Activated CD4-positive, alpha-beta memory T cell treated with anti-CD3 and anti-CD28 coated beads, Interleukin-2, amount 10 ng/mL, durations not matched to agents 7 days and 5 days (primary cell): ENCODE measurements around the gene BRINP2. TPM values are rescaled to one million over a fixed set of nuclear protein-coding genes. Genes with fewer than 3 reads are reported as not detected.

Experiments
- CTCF ChIA-PET: fragments of 350-600 bp; sonication (Branson Sonifier 250); formaldehyde crosslinking; loops from one replicate; lab custom pipeline; 2021; ENCODE audit warnings: antibody characterized with exemption, inconsistent platforms; lab: Charles Lee
- POLR2A ChIA-PET: fragments of 350-600 bp; sonication (Branson Sonifier 250); formaldehyde crosslinking; loops from one replicate; lab custom pipeline; 2021; ENCODE audit warnings: antibody characterized with exemption; lab: Charles Lee
- DNase-seq: peaks from one replicate; pipeline ENCODE4 v3.0.0-alpha.2; 2020
- H3K27ac Mint-ChIP-seq: one replicate; pipeline ENCODE4 v1.8.0; 2021; ENCODE audit warnings: mild to moderate bottlenecking, mixed read lengths
- H3K27me3 Mint-ChIP-seq: one replicate; pipeline ENCODE4 v1.8.0; 2021; ENCODE audit warnings: mixed read lengths
- H3K36me3 Mint-ChIP-seq: one replicate; pipeline ENCODE4 v1.8.0; 2021; ENCODE audit warnings: low read depth, mixed read lengths
- H3K4me1 Mint-ChIP-seq: one replicate; pipeline ENCODE4 v1.8.0; 2021; ENCODE audit warnings: mixed read lengths
- H3K4me3 Mint-ChIP-seq: one replicate; pipeline ENCODE4 v1.8.0; 2021; ENCODE audit warnings: mild to moderate bottlenecking, mixed read lengths
- H3K9me3 Mint-ChIP-seq: one replicate; pipeline ENCODE4 v1.8.0; 2021; ENCODE audit warnings: mixed read lengths
- total RNA-seq, 2 experiments: library from RNA; stranded (reverse); gene quantifications; one replicate each; pipeline ENCODE4 v1.2.3, GENCODE V29; 2021

Gene BRINP2, protein sequence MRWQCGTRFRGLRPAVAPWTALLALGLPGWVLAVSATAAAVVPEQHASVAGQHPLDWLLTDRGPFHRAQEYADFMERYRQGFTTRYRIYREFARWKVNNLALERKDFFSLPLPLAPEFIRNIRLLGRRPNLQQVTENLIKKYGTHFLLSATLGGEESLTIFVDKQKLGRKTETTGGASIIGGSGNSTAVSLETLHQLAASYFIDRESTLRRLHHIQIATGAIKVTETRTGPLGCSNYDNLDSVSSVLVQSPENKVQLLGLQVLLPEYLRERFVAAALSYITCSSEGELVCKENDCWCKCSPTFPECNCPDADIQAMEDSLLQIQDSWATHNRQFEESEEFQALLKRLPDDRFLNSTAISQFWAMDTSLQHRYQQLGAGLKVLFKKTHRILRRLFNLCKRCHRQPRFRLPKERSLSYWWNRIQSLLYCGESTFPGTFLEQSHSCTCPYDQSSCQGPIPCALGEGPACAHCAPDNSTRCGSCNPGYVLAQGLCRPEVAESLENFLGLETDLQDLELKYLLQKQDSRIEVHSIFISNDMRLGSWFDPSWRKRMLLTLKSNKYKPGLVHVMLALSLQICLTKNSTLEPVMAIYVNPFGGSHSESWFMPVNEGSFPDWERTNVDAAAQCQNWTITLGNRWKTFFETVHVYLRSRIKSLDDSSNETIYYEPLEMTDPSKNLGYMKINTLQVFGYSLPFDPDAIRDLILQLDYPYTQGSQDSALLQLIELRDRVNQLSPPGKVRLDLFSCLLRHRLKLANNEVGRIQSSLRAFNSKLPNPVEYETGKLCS
- total RNA-seq = not detected

DNA sequence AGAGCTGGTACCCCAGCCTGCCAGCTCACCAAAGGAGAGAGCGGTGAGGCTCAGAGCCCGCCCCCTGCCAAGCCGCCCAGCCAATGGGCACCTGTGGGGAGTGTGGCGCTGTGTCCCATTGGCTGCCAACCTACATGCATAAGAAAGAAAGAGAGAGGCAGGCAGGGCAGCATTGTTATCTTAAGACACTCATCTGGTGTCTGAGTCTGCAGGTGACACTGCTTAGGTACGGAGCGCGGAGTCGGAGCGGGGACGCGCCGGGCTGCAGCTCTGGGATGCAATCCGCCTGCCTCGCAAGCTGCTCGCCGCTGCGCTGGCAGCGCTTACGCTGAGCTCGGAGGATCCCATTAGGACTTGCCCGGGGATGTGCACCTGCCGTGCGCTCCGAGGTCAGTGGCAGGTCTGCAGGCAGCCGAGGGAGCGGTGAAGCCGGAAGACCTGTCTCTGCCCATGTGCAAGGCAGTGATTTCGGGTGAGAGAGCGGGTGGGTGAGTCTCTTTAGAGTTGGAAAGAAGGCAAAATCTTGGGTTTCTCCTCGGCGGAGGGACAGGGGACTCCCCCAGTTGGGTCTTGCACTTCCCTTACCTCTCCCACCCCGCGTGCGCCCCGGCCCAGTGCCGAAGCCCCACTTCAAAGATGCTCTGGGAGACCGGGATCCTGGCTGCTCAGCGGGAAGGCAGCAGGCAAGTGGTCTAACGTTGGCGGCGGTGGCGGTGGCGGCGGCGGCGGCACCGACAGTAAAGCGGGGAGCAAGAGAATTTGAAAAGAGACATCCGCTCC is at the start of gene BRINP2:
Gene BRINP2, plus strand, starts transcription at position 203 of the 780 bp plus-strand sequence. CDS start 58,919 bp downstream, outside the sequence.
- H3K4me1 Mint-ChIP-seq = no peaks in the 10 kb centered on the region
- ChIA-PET CTCF (no interaction called here), POLR2A (no interaction called here)
- H3K9me3 Mint-ChIP-seq = no peaks in the 10 kb centered on the region
- no peak for DNase-seq
- peaks cover 9% of the 10 kb centered on the region for H3K27me3 Mint-ChIP-seq
- H3K36me3 Mint-ChIP-seq = no peaks in the 10 kb centered on the region
- no peak within 1 kb of the TSS for H3K27ac Mint-ChIP-seq
- H3K4me3 Mint-ChIP-seq = no peak within 1 kb of the TSS

DNA sequence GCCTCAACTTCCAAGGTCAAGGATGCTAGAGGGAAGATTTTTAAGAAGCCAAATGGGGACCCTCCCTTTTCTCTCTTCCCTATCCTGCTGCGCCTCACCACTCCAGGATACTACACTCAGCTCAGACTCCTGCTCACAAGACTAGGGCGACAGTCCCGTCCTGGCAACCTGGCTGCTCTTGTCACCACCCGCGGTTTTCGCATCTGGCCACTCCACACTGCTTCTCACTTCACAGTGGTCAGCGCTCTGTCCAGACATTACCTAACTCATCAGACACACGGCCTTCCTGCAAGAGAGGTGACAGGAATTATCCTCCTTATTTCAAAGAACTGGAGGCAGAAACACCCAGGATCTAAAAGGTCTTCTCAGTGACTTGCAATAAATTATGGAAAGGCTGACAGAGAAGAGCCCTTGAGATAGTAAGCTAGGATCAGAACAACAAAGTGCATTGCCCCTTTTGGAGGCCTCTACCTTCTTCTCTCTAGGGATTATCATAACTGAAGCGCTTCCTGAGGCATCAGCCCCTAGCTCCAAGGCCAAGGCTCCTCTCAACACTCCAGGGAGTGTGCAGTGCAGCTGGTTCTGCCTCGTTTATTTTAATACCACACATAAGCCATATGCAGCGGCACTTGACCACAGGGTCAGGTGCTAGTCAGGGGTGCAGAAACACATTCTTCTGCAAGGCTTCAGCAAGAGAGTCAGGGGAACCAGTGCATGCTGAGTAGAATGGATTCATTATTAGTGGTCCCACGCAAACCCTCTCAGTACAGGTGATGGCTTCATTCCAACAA is 48.1 kb upstream of the BRINP2 start:
- Mint-ChIP-seq H3K9me3 (peaks cover 2% of the 10 kb centered on the region), H3K4me3 (no peak overlapping the region), H3K27ac (no peak overlapping the region), H3K27me3 (no peaks in the 10 kb centered on the region), H3K4me1 (no peaks in the 10 kb centered on the region), H3K36me3 (no peaks in the 10 kb centered on the region)
- ChIA-PET CTCF (no interaction called here), POLR2A (no interaction called here)
- DNase-seq = no peak

DNA sequence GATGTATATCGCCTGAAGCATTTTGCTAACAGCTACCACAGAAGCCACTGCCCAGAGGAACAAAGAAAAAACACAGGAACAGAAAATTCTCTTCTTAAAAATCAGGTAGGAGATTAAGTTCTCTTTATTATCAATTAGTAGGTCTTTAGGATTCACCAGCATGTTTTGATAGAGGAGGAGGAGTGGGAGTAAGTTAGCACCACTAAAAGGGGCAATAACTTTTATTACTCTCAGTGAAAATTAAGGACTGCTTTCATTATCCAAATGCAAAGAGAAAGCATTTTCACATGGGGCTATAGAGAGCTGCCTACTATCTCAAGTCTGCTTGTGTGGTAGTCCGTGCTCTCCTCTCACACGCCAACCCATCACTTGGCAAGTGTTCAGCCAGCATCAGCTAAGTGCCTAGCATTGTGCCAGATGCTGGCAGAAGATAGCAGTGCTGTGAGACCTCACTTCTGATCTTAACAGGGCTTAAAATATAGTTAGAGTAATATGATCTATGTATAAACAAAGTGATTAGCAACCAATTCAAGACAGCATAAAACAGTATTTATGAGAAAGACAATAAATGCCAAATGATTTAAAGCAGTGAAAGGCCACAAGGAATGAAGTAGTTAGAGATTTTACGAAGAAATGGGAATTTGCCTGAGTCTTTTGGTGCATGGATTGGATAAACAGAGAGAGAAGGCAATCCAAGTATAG is 46.0 kb upstream of the BRINP2 start:
- POLR2A ChIA-PET = no interaction called here
- DNase-seq = no peak
- Mint-ChIP-seq H3K27me3 (no peaks in the 10 kb centered on the region), H3K4me1 (no peaks in the 10 kb centered on the region), H3K36me3 (no peaks in the 10 kb centered on the region), H3K27ac (no peak overlapping the region), H3K4me3 (no peak overlapping the region), H3K9me3 (peaks cover 2% of the 10 kb centered on the region)
- CTCF ChIA-PET = no interaction called here

DNA sequence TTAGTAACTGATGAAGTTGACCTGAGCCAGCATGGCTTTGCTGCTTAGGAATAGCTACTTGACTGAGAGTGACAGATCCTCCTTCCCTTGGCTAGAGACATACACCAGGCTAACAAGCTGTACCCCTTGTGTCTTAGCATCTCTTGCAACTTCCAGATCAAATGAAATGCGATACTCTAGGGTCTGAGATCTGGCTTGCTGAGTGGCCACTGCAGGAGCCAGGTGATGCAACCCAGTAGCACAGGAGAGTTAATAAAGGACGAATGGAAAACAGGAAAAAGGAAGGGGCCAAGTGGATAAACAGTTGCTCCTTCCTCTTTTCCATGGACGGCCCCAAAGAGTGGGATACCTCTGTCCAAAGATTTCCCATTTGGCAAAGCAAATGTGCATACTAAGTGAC is 44.5 kb upstream of the BRINP2 start:
- Mint-ChIP-seq H3K4me3 (no peak overlapping the region), H3K4me1 (no peaks in the 10 kb centered on the region), H3K27ac (no peak overlapping the region), H3K36me3 (no peaks in the 10 kb centered on the region), H3K27me3 (no peaks in the 10 kb centered on the region), H3K9me3 (peaks cover 2% of the 10 kb centered on the region)
- no peak for DNase-seq
- ChIA-PET POLR2A (no interaction called here), CTCF (no interaction called here)

DNA sequence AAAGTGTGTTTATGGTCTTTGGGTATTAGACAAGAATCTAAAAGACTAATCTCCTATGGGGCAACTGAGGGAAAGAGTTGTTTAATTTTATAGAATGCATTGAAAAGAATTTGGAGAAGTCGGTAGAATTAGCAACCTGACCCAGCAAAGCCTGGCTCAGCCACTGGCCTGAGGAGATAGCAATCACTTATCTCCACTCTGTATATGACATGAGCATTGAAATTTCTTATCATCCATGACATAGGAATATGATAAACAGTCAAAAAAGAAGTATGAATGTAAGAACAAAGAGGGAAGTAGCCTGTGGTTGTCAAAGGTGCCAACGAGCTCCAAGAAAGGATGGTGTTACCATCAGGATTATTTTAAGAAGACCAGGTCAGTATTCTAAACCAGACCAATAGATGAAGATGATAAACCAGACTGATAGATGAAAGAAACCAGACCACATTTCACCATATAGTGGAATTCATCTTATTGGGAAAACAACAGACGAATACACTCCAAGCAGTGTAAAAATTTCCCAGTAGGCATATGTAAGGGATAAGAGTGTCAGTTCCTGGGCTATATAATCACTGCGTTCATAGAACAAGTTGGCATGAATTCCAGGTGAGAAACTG is 42.0 kb upstream of the BRINP2 start:
- POLR2A ChIA-PET = no interaction called here
- no peaks in the 10 kb centered on the region for H3K4me1 Mint-ChIP-seq
- no peaks in the 10 kb centered on the region for H3K9me3 Mint-ChIP-seq
- H3K36me3 Mint-ChIP-seq = no peaks in the 10 kb centered on the region
- H3K27me3 Mint-ChIP-seq = no peaks in the 10 kb centered on the region
- H3K4me3 Mint-ChIP-seq = no peak overlapping the region
- no peak overlapping the region for H3K27ac Mint-ChIP-seq
- no peak for DNase-seq
- CTCF ChIA-PET = no interaction called here

DNA sequence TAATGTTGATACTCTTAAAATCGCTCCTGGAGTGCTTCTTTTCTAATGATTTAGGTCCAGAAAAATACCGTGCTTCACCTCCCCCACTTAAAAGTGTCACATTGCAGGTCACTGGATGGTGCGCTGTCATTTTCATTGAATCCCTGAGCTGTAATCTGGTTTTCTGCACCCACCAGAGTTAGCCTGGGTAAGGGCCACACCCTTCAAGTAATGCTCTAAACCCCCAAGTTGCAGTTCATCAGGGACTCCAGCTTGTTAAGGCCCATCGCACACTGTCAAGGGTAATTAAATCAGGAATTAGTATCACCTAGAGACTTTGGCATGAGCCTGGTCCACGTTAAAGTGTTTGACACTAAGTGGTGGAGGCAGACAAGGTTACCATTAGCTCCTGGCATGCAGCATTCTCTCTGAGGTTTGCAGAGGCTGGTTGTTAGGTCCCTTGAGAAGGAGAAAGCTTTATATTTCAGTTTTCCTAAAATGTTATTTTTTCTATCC is 40.3 kb upstream of the BRINP2 start:
- ChIA-PET POLR2A (no interaction called here), CTCF (no interaction called here)
- Mint-ChIP-seq H3K9me3 (no peaks in the 10 kb centered on the region), H3K27ac (no peak overlapping the region), H3K4me1 (no peaks in the 10 kb centered on the region), H3K4me3 (no peak overlapping the region), H3K36me3 (no peaks in the 10 kb centered on the region), H3K27me3 (no peaks in the 10 kb centered on the region)
- no peak for DNase-seq

DNA sequence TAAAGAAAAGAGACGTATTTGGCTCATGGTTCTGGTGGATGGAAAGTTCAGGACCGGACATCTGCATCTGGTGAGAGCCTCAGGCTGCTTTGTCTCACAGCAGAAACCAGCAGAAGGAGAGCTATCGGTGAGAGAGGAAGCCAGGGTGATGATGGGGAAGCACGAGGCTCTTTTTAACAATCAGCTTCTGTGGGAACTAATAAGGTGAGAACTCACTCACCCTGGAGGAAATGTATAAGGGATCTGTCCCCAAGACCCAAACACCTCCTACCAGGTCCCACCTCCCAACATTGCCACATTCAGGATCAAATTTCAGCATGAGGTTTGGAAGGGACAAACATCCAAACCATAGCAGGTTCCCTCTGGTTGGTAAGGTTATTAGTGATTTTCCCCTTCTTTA is 39.0 kb upstream of the BRINP2 start:
- Mint-ChIP-seq H3K27me3 (no peaks in the 10 kb centered on the region), H3K4me3 (no peak overlapping the region), H3K36me3 (no peaks in the 10 kb centered on the region), H3K9me3 (no peaks in the 10 kb centered on the region), H3K4me1 (no peaks in the 10 kb centered on the region), H3K27ac (no peak overlapping the region)
- DNase-seq = no peak
- CTCF ChIA-PET = no interaction called here
- POLR2A ChIA-PET = no interaction called here

DNA sequence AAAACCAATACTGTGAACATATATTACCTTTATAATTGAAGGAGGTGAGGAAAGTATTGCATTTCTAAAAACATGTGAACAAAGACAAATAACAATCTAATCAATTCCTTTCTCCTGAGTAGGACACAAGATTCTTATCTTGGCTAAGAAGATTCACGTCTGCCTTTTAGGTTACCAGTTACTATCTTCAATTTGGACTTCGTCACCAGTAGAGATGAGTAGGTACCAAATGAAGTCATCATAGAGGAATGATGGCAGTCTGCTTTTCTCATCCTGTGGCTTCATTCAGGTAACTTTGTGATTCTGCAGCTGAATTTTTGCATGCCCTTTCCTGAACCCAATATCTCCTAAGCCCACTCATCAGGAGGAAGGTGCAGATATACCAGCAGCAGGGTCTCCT is 38.6 kb upstream of the BRINP2 start:
- Mint-ChIP-seq H3K27ac (no peak overlapping the region), H3K9me3 (no peaks in the 10 kb centered on the region), H3K4me3 (no peak overlapping the region), H3K36me3 (no peaks in the 10 kb centered on the region), H3K27me3 (no peaks in the 10 kb centered on the region), H3K4me1 (no peaks in the 10 kb centered on the region)
- no peak for DNase-seq
- ChIA-PET CTCF (no interaction called here), POLR2A (no interaction called here)

DNA sequence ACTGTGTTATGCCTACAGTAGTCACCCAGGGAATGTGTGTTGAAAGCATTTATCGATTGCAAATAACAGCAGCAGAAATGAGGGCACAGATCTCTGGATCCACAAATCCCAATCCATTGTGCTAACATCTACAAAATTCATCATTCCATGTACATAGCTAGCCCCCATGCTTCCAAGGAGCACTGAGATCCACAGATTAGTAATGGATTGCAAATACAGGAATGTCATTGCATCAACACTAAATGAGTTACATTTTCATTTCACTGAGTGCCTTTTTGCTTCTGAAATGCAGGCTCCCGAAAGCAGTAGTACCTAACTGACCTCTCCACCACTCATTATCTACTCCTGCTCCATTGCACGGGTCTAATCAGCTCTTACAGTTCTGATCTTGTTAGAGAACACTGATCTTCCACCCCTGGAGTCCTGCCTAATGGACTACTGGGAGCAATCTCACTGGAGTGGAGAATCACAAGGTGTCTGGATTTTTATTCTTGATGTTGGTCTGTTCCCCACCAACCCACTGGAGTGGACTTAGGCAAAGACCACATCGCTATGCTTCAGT is 36.7 kb upstream of the BRINP2 start:
- Mint-ChIP-seq H3K36me3 (no peaks in the 10 kb centered on the region), H3K27ac (no peak overlapping the region), H3K9me3 (no peaks in the 10 kb centered on the region), H3K4me1 (no peaks in the 10 kb centered on the region), H3K27me3 (no peaks in the 10 kb centered on the region), H3K4me3 (no peak overlapping the region)
- ChIA-PET POLR2A (no interaction called here), CTCF (no interaction called here)
- no peak for DNase-seq

DNA sequence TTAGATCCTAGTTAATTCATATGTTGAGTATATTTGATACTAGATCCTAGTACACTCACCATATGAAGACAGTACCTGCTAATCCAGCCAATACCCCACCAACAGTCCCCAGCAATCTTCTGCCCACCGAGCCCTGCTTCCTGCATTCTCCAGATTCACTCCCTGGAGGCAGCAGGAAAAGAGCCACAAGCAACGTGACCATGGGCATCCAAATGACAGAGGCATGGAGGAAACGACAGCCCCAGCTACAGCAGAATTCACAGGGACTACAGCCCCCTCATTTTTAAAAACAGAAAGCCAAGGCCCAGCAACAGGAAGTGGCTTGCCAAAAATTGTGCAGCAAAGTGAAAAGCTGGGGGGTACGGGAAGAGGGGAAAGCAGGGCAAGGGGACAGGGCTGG is 35.5 kb upstream of the BRINP2 start:
- Mint-ChIP-seq H3K27ac (no peak overlapping the region), H3K27me3 (no peaks in the 10 kb centered on the region), H3K4me3 (no peak overlapping the region), H3K36me3 (no peaks in the 10 kb centered on the region), H3K4me1 (no peaks in the 10 kb centered on the region), H3K9me3 (no peaks in the 10 kb centered on the region)
- ChIA-PET POLR2A (no interaction called here), CTCF (no interaction called here)
- DNase-seq = no peak

DNA sequence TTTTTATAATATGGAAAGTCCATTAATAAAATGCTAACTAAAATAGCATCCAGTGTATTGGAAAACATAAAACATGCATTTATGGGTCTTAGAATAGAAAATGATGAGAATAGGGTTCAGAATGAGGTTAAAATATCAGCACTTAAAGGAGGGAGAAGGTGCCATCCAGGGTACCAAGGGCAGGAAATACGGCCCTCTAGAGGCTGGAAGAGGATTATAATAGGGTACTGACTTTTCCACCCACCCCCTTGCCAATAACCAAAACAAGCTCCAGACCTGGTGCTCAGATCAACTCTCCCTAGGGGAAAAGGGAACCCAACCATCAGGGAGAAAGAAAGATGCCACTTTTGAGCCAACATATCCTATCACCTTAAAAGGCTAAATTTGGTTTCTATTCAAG is 32.9 kb upstream of the BRINP2 start:
- H3K4me3 Mint-ChIP-seq = no peak overlapping the region
- POLR2A ChIA-PET = no interaction called here
- H3K4me1 Mint-ChIP-seq = no peaks in the 10 kb centered on the region
- H3K27ac Mint-ChIP-seq = no peak overlapping the region
- no peaks in the 10 kb centered on the region for H3K9me3 Mint-ChIP-seq
- no peak for DNase-seq
- no peaks in the 10 kb centered on the region for H3K36me3 Mint-ChIP-seq
- H3K27me3 Mint-ChIP-seq = no peaks in the 10 kb centered on the region
- CTCF ChIA-PET = no interaction called here

DNA sequence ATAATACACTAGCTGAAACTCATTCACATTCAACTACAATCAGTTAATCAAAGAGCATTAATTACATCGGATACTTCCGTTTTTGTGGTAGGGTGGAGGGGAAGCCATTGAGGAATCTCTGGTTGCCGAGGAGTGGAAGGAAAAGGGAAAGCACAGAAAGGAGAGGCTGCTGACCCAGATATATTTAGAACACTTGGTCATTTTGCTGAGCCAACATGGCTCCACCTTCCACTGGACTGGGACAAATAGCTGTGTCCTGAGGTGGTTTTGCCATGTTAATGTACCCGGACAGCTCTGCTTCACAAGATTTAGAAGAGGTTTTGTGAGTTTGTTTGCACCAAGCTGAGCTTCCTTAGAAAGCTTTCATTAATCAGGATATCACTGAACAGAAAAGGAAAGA is 32.4 kb upstream of the BRINP2 start:
- Mint-ChIP-seq H3K27ac (no peak overlapping the region), H3K4me1 (no peaks in the 10 kb centered on the region), H3K36me3 (no peaks in the 10 kb centered on the region), H3K4me3 (no peak overlapping the region), H3K27me3 (no peaks in the 10 kb centered on the region), H3K9me3 (no peaks in the 10 kb centered on the region)
- CTCF ChIA-PET = no interaction called here
- no peak for DNase-seq
- POLR2A ChIA-PET = no interaction called here
